Activated CD4-positive, alpha-beta T cell treated with anti-CD3 and anti-CD28 coated beads, Interleukin-2, amount 50 U/mL, for 4 hours (primary cell): ENCODE data around the gene PDZRN4.

Experiments used
- DNase-seq, 2 experiments: peaks; one replicate each; pipeline ENCODE4 v3.0.0-alpha.2; 2020

The PDZRN4 gene

DNA sequence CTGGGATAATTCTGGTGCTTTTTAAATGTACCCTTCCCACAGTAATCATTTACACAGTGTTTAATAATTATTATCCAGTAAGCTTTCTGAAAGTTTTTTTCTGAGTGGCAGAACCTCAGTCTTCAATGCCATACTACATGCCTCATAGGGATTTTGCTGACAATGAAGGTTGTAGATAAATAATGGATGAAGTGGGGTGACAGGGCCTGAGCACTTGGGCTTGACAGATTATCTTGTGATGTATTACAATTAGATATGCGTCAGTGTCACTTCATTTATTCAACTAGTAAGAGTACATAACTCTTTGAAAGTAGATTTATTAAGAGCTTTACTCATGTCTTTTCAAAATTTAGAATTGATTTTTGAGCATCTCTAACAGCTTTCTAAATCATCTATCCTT, 176.1 kb downstream of the PDZRN4 start:
- DNase-seq = no peak

DNA sequence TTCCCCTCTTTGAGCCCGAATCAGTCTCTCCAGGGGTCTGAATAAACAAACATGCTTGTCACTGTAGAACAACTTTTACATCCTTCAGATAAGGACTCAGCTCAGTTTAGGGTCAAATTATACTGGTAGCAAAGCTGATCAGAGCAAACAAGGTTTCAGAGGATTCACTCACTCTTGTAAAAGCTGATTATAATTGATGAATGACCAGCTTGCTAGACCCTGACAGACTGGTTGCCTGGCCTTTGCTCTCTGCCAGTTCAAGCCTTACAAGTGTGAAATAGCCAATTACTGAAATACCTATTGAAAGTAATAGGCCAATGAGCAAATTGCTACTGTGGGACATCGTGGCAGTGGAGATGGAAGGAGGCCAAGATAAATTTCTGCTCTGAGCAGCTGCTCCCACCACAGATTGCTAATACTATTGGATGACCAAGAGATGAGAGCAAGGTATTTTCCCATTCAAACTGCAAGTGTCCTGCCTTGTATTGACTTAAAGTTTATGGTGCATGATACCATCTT, 177.6 kb downstream of the PDZRN4 start:
- no peak for DNase-seq

DNA sequence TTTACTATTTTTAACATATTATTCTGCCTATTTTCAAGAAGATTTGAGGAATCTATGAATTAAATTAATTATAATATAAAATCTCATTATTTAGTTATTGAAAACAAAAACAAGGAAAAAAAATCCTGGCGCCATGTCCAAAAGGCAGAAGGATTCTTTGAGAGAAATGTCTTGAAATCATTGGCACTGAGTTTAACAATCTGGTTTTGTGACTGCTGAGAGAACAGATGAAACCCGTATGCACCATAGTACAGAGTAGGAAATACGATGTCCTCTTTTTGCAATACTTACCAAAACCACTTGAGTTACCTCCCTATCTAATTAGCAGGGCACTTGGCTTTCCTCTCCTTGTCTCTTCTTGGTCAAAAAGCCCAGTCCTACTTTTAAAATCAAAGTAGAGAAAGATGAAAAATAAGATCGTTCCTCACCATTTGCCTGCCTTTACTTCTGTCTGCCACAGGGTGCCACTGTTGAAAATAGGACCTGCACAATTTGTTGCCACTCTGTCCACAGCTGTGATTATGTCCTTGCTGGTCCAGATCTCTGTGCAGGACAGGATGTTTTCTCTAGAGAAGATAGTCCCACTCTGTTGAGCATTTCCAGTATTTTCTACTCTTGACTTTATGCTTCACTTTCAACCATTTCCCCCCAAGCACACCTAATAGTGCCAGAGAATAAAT, 179.7 kb downstream of the PDZRN4 start:
- no peak for DNase-seq

DNA sequence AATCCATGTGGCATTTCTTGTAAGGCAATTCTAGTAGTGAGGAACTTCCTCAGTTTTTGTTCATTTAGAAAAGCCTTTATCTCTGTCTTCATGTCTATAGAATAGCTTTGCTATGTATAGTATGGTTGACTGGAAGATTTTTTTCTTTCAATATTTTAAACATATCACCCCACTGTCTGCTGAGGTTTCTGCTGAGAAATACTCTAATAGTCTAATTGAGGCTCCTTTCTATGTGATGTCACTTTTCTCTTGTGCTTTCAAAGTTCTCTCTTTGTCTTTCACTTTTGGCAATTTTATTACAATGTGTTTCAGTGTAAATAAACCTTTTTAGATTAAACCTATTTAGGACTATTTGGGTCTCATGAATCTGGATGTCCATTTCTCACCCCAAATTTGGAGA, 192.8 kb downstream of the PDZRN4 start:
- no peak for DNase-seq

DNA sequence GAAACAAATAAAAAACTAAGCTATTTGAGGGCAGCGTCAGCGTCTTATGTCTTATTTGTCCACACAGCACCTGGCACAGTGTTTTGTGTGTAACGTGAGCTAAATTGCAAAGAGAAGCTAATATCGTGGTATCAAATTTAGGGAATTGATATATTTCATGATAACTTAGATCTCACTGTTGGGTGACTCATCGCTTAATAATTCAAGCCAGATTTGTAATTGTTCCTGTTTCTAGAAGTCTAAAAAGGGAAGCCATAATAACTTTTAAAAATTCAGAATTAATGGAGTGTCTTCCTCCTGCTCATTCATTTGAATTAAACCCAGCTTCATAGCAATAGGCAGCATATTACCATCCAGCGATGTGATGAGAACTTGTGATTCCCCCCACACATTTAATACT, 214.7 kb downstream of the PDZRN4 start:
- DNase-seq = no peak

DNA sequence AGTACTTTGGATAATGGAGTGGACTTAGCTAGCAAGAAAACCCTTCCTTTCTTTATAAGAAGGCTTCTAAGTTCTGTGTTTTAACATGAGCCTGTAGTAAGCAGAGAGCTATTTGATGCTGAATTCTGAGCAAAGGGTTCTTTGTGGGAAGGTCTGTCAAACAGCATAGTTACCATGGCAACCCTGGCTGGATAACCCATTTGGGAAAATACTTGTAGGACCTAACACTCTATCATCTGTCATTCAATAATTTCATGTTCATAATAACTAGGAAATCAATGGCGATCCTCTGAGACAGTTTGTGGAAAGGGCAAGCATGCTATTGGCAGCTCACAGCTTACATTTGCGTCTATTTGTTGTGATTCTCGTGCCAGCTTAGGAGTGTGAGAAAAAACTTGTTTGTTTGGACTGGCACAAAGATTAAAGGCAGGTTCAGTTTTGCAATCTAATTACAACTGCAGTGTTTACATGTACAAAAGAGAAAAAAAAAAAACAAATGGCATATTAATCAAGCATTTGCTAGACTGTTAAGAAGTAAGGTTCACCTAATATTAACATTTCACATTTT, 219.2 kb downstream of the PDZRN4 start:
- no peak for DNase-seq

DNA sequence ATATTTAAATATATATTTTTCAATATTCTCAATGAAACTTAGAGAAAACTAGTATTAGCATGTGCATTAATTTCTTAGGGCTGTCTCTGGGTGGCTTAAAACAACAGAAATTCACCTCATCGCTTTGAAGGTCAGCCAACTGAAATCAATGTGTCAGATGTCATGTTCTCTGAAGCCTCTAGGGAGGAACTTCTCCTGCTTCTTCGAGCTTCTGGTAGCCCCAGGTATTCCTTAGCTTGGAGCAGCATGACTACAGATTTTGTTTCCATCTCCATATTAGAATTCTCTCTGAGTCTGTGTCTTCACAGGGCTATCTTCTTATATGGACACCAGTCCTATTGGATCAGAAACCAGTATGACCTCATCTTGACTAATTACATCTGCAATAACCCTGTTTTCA, 221.5 kb downstream of the PDZRN4 start:
- no peak for DNase-seq

DNA sequence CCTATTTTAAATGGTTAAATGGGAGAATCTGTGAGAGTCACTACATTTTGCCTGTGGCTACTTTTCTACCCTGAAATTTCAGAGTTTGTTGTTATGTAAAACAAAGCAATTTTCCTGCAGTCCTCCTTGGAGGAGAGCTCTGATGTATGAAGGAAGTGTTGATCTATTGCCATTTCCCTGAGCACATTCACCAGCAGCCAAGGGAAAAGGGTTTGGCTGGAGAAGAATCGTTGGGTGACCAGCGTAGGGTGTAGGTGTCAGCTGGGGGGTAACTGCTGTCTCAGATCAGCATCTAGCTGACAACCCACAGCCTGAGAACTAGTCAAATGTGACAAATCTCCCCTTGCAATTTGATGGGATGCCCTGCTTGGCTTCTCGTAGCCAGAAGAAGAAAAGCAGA, 230.5 kb downstream of the PDZRN4 start:
- no peak for DNase-seq

DNA sequence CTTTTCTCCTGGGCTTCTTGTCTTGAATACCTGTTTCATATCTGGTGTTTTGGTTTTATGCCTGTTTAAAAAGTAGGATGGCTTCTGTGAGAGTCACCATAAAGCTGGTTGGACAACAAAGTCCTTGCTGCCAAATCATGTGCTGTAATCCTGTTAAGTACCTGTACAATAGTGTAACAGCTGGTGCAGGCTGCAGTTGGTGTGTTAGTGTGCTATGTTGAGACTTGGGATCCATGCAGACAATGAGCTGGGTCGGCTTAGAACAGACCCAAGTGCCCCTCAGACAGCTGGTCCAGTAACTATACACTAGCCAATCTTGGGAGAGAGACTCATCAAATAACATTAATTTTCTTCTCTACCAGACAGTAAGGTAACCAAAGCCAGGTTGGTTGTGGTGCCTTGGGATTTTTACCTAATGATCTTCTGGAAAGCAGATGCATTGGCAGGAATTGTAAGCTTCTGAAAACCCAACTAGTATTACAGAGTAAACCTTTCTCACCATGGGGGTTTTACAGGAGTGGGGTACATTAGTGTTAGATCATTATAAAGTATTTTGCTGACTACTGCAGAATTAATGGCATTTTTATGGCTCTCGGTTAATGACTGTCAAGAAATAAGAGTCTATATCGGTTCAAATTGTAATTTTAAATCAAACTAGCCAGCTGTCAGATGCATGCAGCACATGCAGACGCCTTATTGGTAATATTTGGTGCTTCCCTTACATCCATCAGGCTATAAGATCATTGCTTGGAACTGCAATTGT, 231.2 kb downstream of the PDZRN4 start:
- no peak for DNase-seq

DNA sequence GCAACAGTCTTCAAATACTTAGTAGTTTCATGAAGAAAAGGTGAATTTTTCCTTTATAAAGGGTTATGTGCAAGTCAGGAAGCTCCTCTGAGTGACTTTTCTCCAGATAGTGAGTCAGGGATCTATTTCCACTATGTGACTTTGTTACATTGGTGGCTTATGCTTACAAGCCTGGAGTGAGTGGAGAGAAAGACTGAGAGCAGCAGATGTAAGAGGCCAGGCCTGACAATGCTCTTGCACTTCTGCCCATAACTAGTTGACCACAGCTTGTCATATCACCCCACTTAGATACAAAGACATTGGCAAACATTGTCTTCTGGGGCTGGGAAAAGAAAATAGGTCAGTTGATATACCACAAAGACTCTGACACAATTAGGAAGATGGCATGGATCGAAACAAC, 236.5 kb downstream of the PDZRN4 start:
- no peak for DNase-seq

DNA sequence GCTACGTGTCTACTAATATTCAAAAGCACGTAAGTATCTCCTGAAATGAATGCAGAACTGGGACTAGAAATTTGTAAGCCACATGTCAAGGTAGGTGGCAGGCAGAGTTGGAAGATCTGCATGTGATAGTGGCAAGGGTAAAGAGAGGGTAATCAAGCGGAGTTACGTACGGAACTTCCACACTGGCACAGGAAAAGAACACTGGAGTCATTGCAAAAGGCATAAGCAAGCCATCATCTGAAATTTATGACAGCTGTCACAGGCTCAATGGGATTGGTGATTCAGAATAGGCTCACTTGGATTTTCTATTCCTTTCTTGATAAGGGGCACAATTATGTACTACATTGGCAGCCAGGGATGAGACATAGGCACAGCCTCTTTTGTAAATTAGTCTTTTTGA, 245.3 kb downstream of the PDZRN4 start:
- no peak for DNase-seq

DNA sequence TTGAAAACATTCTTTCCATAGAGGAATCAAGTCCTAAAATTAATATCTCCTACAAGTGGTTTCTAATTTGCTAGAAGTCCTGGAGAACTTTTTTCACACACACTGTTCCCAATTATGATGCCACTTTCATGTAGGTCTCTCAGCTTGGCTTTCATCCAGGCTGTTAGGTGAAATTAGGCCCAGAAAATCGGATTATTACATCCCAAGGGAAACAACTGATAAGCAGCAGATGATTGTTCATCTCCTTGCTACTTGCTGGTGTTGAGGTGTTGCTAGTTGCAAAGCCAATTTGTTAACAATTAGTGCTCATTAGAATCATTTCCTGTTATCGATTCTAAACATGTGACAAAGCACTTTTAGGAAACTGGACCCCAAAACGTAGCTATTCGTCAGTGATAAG, 248.0 kb downstream of the PDZRN4 start:
- DNase-seq = no peak

DNA sequence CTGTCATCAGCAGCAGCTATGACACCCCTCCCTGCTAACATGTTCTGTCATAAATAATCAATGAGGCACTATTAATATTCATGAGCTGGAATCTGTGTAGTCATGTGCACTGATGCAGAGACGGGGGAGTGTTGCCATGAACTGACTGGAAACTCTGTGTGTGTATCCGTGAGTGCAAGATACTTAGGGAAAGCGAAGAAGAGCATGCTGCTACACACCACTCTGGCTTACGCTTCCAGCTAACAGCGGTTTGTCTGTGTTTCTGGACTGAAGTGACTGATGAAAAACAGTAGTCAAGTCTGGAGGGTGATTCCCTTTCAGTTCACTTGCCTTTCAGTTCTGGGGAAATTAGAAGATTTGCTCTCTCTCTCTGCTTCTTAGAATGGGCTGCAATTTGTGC, 249.4 kb downstream of the PDZRN4 start:
- no peak for DNase-seq

DNA sequence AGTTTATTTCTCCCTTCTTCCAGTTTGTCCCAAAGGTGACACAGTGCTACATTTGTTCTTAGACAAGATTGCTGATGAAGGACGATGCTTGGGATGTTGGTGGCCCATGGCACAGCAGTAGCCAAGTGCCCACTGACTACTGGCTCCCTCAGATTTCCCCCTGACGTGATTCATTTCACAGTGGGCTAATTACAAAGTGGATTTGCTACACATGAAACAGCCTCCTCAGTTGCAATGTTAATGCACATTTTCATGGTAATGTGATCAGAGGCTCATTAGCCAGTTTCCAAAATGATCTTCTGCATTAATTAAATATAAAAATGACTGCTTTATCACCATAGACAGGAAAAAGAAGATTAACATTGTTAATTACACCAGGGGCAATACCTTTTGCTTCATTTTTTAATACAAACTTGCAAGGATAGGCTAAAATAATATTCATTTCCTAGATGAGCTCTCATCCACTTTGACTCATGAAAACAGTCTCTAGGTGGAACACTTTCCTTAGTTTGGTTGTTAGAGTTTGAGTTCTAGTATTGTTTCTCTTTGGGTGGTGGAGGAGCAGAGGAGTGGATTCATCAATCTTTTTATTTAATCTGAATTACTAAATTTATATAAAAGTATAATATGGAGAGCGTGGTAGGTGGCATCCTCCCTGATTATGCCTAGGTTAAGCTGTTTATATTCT, 250.9 kb downstream of the PDZRN4 start:
- no peak for DNase-seq

DNA sequence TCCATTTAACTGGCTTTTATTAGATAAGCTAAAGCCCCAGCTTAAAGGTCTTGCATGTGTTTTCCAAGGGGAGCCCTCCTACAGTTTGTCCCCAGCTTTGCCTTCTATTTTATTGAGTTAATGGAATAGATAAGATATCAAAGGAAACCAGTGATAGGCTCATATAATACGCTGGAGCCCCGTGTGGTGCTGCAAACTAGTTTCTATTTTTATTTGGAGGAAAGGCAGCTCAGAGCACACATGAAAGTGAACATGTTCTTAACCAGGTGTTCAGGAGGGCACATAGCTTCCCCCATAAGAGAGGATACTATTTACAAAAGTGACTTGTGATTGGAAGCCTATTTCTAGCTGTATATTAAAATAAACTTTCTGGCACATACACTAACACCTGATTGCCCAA, 251.7 kb downstream of the PDZRN4 start:
- DNase-seq = no peak

DNA sequence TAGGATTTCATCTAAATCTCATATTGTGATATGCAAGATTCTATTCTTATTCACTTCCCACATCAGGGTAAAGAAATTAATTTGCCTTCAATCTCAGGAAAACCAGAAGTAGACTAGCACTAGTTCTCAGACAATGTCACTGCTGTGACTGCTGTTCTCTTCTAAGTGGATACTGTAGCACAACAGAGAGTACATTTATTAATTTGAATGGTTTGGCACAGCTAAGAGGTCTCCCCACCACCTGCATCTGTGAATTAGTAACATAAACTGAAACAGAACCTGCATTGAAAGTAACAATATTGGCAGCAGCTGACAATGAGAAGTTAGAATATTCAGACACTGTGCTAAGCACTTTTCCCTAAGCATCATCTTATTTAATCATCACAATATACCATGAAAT, 253.1 kb downstream of the PDZRN4 start:
- no peak for DNase-seq

DNA sequence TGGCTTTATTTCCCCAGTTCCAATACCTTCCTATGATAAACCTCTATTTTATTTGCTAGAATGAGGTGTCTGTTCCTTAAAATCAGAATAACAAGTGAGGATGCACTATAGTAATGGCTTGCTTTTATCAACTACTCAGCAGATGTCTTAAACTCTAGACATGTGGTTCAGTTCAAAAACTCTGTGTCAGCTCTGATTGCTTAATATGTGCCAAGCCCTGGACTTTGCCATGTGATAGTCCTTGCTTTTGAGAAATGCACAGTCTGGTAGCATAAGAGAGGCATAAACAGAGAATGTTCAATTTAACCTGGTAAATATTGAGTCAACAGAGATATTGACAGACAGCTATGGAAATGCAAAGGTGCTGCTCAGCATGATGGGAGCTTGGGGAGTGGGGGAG, 254.8 kb downstream of the PDZRN4 start:
- DNase-seq = no peak

DNA sequence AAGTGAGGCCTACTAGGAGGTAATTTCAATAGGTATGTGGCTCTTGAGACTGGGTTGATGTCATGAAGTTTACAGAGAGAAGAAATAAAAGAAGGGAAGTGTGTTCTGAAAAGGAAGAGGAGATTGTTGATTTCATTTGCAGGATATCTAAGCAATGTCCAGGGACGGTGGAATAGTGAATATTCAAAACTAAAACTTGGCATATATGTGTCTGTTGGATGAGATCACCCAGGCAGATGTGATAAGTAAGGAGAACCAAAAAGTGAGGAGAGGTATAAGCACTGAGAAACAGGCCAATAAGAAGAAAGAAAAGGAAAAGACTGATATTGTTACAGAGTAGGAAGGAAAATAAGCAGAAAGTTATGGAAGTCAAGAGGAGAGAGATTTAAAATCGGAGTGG, 255.6 kb downstream of the PDZRN4 start:
- no peak for DNase-seq

DNA sequence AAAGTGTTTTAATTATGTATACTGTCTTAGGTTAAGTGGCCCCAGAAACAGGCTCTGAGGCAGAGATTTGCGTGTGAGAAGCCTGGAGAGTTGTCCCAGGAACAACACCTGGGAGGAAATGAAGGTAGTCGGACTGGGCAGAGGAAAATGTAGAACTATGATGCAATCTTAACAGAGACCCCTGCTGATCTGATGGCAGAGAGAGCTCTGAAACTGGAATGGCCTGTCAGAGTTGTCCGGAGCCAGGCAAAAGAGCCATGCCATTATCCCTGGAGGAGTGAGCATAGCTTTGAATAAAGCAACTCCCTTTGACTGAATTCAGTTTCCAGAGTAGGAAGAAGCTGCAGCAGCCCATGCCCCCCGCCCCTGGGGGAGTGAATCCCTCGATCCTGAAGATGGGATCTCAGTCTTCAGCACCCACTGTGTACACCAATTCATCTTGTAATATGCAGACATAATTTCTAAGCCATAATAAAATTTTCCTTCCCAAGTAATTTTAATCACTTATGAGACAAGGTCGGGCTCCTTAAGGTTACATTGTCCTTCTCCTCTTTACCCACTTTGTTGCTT, 264.8 kb downstream of the PDZRN4 start:
- DNase-seq = no peak

DNA sequence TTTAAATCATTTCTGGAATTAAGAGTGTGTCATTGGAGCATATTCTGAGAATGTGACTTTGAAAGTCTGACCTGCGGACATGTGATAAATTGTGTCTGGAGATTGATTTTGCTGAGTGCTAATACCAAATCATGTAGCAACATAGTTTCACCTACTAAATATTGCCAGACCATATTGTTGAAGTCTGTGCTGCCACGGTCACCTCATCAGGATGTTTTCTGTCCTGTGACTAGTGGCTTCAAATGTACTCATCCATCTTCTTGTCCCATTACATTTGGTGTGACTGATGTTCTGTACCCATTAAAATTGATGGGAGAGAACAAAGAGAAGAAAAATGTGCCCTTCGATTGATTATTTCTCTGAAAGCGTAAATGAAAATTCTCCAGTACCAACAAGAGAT, 265.3 kb downstream of the PDZRN4 start:
- DNase-seq = no peak

DNA sequence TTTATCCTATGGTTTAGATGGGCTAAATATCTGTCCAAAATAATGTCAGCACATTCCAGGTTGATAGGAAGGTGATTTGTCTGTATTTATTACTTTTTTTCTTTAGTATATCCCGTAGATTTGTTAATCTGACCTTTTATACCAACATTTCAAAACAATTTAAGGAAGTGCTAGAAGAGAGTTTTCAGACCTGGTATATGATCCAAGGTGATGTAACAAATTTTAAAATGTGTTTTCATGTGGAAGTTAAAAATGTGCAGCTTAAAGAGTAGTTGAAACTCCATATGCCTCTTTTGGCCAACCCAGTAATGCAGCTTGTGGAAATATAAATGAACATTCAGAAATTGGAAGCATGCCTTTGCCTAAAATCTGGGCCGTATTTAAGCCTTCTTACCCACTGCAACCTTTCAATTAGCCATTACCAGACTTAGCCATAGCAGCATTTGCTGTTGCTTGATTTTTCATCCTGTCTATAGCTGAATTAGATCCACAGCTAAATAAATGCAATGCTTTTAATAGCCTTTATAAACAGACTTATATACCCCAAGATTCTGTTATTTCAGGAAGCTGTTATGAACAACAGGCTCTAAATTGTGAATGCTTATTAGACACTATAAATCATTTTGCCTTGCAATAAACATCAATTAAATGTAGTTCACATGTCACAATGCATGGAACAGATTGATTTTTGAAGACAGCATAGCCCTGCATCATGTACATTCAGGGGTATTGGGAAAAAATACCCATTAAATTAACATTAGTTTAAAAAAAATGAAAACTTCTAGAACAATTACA, 271.2 kb downstream of the PDZRN4 start:
- DNase-seq = no peak

DNA sequence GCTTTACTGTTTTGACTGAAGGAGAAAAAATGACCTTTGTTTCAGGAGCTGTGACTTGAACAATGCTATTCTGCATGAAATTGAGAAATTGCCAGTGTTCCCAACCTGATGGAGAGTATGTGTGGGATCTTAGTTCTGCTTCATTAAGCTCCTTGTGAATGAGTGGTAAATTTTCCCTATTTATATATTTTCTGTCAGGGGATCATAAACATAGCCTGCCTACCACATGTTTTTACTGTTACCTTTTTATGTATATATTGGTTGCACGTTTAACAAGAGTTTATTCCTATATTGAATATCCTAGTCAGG, 271.7 kb downstream of the PDZRN4 start:
- no peak for DNase-seq

DNA sequence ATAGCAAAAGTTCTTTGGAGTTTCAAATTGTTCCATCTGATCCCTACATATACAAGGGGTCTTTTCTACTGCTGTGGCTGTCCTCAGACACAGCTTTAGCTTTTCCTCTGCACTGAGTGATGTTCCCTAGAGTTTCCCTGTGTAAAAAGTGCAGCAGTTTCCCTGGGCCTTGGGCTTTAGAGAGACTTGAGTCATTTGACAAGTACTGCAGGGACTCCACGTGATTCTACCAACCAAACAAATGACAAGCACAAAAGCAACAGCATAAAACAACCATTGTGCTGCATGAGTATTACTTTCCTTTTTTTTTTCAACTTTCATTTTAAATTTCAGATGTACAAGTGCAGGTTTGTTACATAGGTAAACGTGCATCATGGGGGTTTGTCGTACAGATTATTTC, 272.8 kb downstream of the PDZRN4 start:
- no peak for DNase-seq
